HepG2 (cell line): ENCODE measurements around the gene STK38L. TPM values are rescaled to one million over a fixed set of nuclear protein-coding genes. Genes with fewer than 3 reads are reported as not detected.

ENCODE experiments used
- polyA plus RNA-seq, 8 experiments: library from polyadenylated mRNA; depleted of rRNA in 3 of 8; stranded (reverse) in 7 of 8; unstranded in 1 of 8; fragments of >200 nt; fragmentation: Illumina TruSeq in 4 of 8; extraction: Trizol in 4 of 8; gene quantifications; 2 replicates each; pipeline versions ENCODE4 v1.2.1 to v1.2.3, GENCODE V29; 2011 to 2016; ENCODE audit warnings: low read depth in 4 of 8, missing spikeins in 1 of 8, mixed read lengths in 1 of 8; ENCODE audit not compliant: insufficient read depth in 1 of 8
- total RNA-seq, 5 experiments: library from RNA; depleted of rRNA; stranded (reverse); fragments of >200 nt; fragmentation: Illumina TruSeq; extraction: Trizol; gene quantifications; 2 replicates each; pipeline ENCODE4 v1.2.3, GENCODE V29; 2016; ENCODE audit warnings: low read depth in 1 of 5

STK38L gene
- total and polyA plus RNA-seq, 2 of the 13 experiments (the other 11 are each of a cell fraction or from before 2014, with no cell fraction given) = 6.1 to 26.4 TPM

Other genes with a start within 250 kb of the STK38L start
- gene TM7SF3, start 229.9 kb upstream of the STK38L start, total RNA-seq (2016; rRNA removed; fragmentation: Illumina TruSeq; extraction: Trizol) = 94.4 and 116 TPM in 2 replicates
- gene TM7SF3, start 229.9 kb upstream of the STK38L start, polyA plus RNA-seq (2011; rRNA removed) = 92.4 and 142 TPM in 2 replicates
- gene MED21, start 221.7 kb upstream of the STK38L start, total RNA-seq (2016; rRNA removed; fragmentation: Illumina TruSeq; extraction: Trizol) = 34.1 and 56.0 TPM in 2 replicates
- gene MED21, start 221.7 kb upstream of the STK38L start, polyA plus RNA-seq (2011; rRNA removed) = 19.2 and 19.4 TPM in 2 replicates
- not detected in 2 replicates for gene C12orf71, start 161.7 kb upstream of the STK38L start, total RNA-seq (2016; rRNA removed; fragmentation: Illumina TruSeq; extraction: Trizol)
- not detected in 2 replicates for gene C12orf71, start 161.7 kb upstream of the STK38L start, polyA plus RNA-seq (2011; rRNA removed)
- 27.4 and 37.1 TPM in 2 replicates for gene BMAL2, start 88.5 kb downstream of the STK38L start, total RNA-seq (2016; rRNA removed; fragmentation: Illumina TruSeq; extraction: Trizol)
- 3.7 and 4.8 TPM in 2 replicates for gene BMAL2, start 88.5 kb downstream of the STK38L start, polyA plus RNA-seq (2011; rRNA removed)
- gene SMCO2, start 202.4 kb downstream of the STK38L start, total RNA-seq (2016; rRNA removed; fragmentation: Illumina TruSeq; extraction: Trizol) = not detected in 2 replicates
- 0.15 and 0.35 TPM in 2 replicates for gene SMCO2, start 202.4 kb downstream of the STK38L start, polyA plus RNA-seq (2011; rRNA removed)